A673 (cell line): ENCODE results near the gene MROH8.

Source experiments
- EZH2 ChIP-seq: fragments of 200-600 bp; sonication (generic); IDR thresholded peaks from 2 replicates; pipeline ENCODE4 v1.6.1; 2017; ENCODE audit warnings: borderline replicate concordance, low read depth, mild to moderate bottlenecking, mixed read lengths, antibody characterized with exemption, low read length; ENCODE audit not compliant: poor library complexity, severe bottlenecking
- TF ChIP-seq, protein P1 (sequence below): fragments of 300-800, 200-600 bp; sonication (generic); conservative IDR thresholded peaks from 2 replicates; pipeline ENCODE4 v1.5.1; 2017; ENCODE audit warnings: low read depth, mild to moderate bottlenecking, antibody characterized with exemption, low read length, moderate library complexity, mixed read lengths

GRCh38 chr20:37142708-37143107 lies 36.6 kb downstream of the MROH8 start:
- TF ChIP-seq, protein P1, sequence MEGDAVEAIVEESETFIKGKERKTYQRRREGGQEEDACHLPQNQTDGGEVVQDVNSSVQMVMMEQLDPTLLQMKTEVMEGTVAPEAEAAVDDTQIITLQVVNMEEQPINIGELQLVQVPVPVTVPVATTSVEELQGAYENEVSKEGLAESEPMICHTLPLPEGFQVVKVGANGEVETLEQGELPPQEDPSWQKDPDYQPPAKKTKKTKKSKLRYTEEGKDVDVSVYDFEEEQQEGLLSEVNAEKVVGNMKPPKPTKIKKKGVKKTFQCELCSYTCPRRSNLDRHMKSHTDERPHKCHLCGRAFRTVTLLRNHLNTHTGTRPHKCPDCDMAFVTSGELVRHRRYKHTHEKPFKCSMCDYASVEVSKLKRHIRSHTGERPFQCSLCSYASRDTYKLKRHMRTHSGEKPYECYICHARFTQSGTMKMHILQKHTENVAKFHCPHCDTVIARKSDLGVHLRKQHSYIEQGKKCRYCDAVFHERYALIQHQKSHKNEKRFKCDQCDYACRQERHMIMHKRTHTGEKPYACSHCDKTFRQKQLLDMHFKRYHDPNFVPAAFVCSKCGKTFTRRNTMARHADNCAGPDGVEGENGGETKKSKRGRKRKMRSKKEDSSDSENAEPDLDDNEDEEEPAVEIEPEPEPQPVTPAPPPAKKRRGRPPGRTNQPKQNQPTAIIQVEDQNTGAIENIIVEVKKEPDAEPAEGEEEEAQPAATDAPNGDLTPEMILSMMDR: no peak
- no peak for TF ChIP-seq EZH2
